GM12878 (cell line): Measurements from ENCODE around the gene ATF6. TPM values are rescaled to one million over a fixed set of nuclear protein-coding genes. Genes with fewer than 3 reads are reported as not detected.

Source experiments
- ATAC-seq: fragments of 200-7000 bp; cut with Tn5 transposase; 3 replicates; pipeline ENCODE4 v1.9.1; 2020; ENCODE audit warnings: mild to moderate bottlenecking, moderate library complexity
- BruUV-seq: library from RNA; stranded (reverse); fragments of 400-500 nt; replicated peaks from 2 replicates; lab custom pipeline; 2021; lab: Mats Ljungman, UMichigan
- CTCF ChIA-PET: fragments of 300-600 bp; sonication (Branson Sonifier 250); formaldehyde crosslinking; extraction: SDS; loops from one replicate; lab custom pipeline; 2021; ENCODE audit warnings: inconsistent platforms; lab: Yijun Ruan, JAX
- POLR2A ChIA-PET: fragments of 350-600 bp; formaldehyde crosslinking; extraction: SDS; loops from one replicate; lab custom pipeline; 2021; ENCODE audit warnings: inconsistent platforms; lab: Charles Lee
- RAD21 ChIA-PET: fragments of 300-600 bp; sonication (Branson Sonifier 250); formaldehyde crosslinking; loops from one replicate; lab custom pipeline; 2023; ENCODE audit warnings: antibody characterized with exemption; ENCODE audit not compliant: unreplicated experiment; lab: Charles Lee
- SMC1A ChIA-PET: fragments of 300-600 bp; sonication (Branson Sonifier 250); formaldehyde crosslinking; loops from one replicate; lab custom pipeline; 2023; ENCODE audit not compliant: unreplicated experiment, uncharacterized antibody; lab: Charles Lee
- DNase-seq: peaks from one replicate; pipeline ENCODE4 v3.0.0-alpha.2; 2011; ENCODE audit warnings: low read depth, low spot score
- FAIRE-seq: peaks from 3 replicates; lab custom pipeline; 2011; peaks lifted over from hg19 to GRCh38; lab: Jason Lieb, UNC
- H2AFZ ChIP-seq: 2 replicates; pipeline ENCODE4 v1.6.0; 2011; ENCODE audit warnings: low read depth, low read length, control low read depth; ENCODE audit not compliant: control insufficient read depth
- H3K27ac ChIP-seq: 2 replicates; pipeline ENCODE4 v1.5.1; 2011; ENCODE audit warnings: control low read depth; ENCODE audit not compliant: control insufficient read depth, insufficient read depth
- H3K27me3 ChIP-seq, 2 experiments: replicated peaks in 1 of 2; 2 replicates each; pipeline versions ENCODE4 v1.6.0 to v1.6.1; 2011; ENCODE audit warnings: low read length in 1 of 2; ENCODE audit not compliant: control insufficient read depth in 2 of 2, insufficient read depth in 2 of 2
- H3K36me3 ChIP-seq, 2 experiments: 2 replicates each; pipeline ENCODE4 v1.5.1; 2011; ENCODE audit warnings: low read length in 1 of 2; ENCODE audit not compliant: control insufficient read depth in 2 of 2, insufficient read depth in 2 of 2
- H3K4me1 ChIP-seq: 2 replicates; pipeline ENCODE4 v1.6.1; 2011; ENCODE audit warnings: mild to moderate bottlenecking, low read length, moderate library complexity, mixed read lengths; ENCODE audit not compliant: control insufficient read depth, insufficient read depth
- H3K4me2 ChIP-seq: 2 replicates; pipeline ENCODE4 v1.6.0; 2011; ENCODE audit warnings: control low read depth; ENCODE audit not compliant: control insufficient read depth, insufficient read depth
- H3K4me3 ChIP-seq: fragments of 200-600 bp; sonication (generic); 2 replicates; pipeline ENCODE4 v1.5.1; 2016
- H3K79me2 ChIP-seq: 2 replicates; pipeline ENCODE4 v1.6.0; 2011; ENCODE audit warnings: low read length; ENCODE audit not compliant: control insufficient read depth, insufficient read depth
- H3K9ac ChIP-seq: 2 replicates; pipeline ENCODE4 v1.8.0; 2011; ENCODE audit warnings: low read length, control low read depth, mixed read lengths; ENCODE audit not compliant: control insufficient read depth, insufficient read depth
- H3K9me3 ChIP-seq: replicated peaks from 3 replicates; pipeline ENCODE4 v1.5.1; 2011; ENCODE audit warnings: mild to moderate bottlenecking, low read length; ENCODE audit not compliant: control insufficient read depth, insufficient read depth
- H4K20me1 ChIP-seq: 2 replicates; pipeline ENCODE4 v1.6.0; 2011; ENCODE audit not compliant: control insufficient read depth, insufficient read depth
- BACH1 ChIP-seq: fragments of 450-650 bp; IDR thresholded peaks from 2 replicates; pipeline ENCODE4 v1.6.1; 2017; ENCODE audit warnings: mild to moderate bottlenecking, borderline replicate concordance
- CBX5 ChIP-seq: sonication (generic); IDR thresholded peaks from 2 replicates; pipeline ENCODE4 v1.6.1; 2016; ENCODE audit warnings: low read depth, moderate library complexity, mild to moderate bottlenecking, inconsistent platforms
- IKZF1 ChIP-seq: fragments of 450-650 bp; conservative IDR thresholded peaks from 2 replicates; pipeline ENCODE4 v1.6.1; 2017; ENCODE audit warnings: antibody characterized with exemption, mild to moderate bottlenecking
- IRF4 ChIP-seq: IDR thresholded peaks from 2 replicates; pipeline ENCODE4 v1.6.1; 2011; ENCODE audit warnings: low read depth, low read length
- JUNB ChIP-seq: IDR thresholded peaks from 2 replicates; pipeline ENCODE4 v1.6.1; 2016; ENCODE audit warnings: antibody characterized with exemption, mild to moderate bottlenecking
- KDM1A ChIP-seq: fragments of 200-600 bp; sonication (generic); IDR thresholded peaks from 2 replicates; pipeline ENCODE4 v1.6.1; 2016; ENCODE audit warnings: borderline replicate concordance
- MTA2 ChIP-seq: fragments of 450-650 bp; IDR thresholded peaks from 2 replicates; pipeline ENCODE4 v1.6.1; 2016; ENCODE audit warnings: low read depth, mild to moderate bottlenecking, moderate library complexity
- MYC ChIP-seq: IDR thresholded peaks from 2 replicates; pipeline ENCODE4 v1.6.1; 2011; ENCODE audit warnings: mild to moderate bottlenecking, low read length, moderate library complexity, inconsistent platforms; ENCODE audit not compliant: insufficient read depth, insufficient replicate concordance, insufficient read length, severe bottlenecking
- NBN ChIP-seq: fragments of 450-650 bp; IDR thresholded peaks from 2 replicates; pipeline ENCODE4 v1.6.1; 2016
- RAD51 ChIP-seq: fragments of 450-650 bp; IDR thresholded peaks from 2 replicates; pipeline ENCODE4 v1.6.1; 2016; ENCODE audit warnings: moderate library complexity, mild to moderate bottlenecking, inconsistent platforms
- WRNIP1 ChIP-seq: IDR thresholded peaks from 2 replicates; pipeline ENCODE4 v1.6.1; 2011; ENCODE audit warnings: low read depth, low read length, improper control_type of control experiment, borderline replicate concordance
- YBX1 ChIP-seq: fragments of 450-650 bp; IDR thresholded peaks from 2 replicates; pipeline ENCODE4 v1.6.1; 2016; ENCODE audit warnings: antibody characterized with exemption
- ZNF622 ChIP-seq: fragments of 450-650 bp; IDR thresholded peaks from 2 replicates; pipeline ENCODE4 v1.6.1; 2017; ENCODE audit warnings: mild to moderate bottlenecking, inconsistent platforms
- ZSCAN29 ChIP-seq: fragments of 450-650 bp; IDR thresholded peaks from 2 replicates; pipeline ENCODE4 v1.6.1; 2017; ENCODE audit warnings: mild to moderate bottlenecking, moderate library complexity
- WGBS: methylation state at CpG from one replicate; pipeline ENCODE4 v1.1.6; 2016; ENCODE audit warnings: low lambda C conversion rate; ENCODE audit not compliant: insufficient replicate concordance, insufficient coverage; ENCODE audit errors: missing lambda C conversion rate; 5-methylcytosine and 5-hydroxymethylcytosine counted together
- in situ Hi-C: fragments of 300-500 bp; cut with MboI; formaldehyde crosslinking; loops from 9 replicates; pipeline ENCODE4 v1.14.3; 2018; ENCODE audit warnings: mixed read lengths
- intact Hi-C: fragments of 100-400 bp; cut with micrococcal nuclease; formaldehyde crosslinking; loops from one replicate; pipeline ENCODE4 v1.14.2; 2022; ENCODE audit not compliant: unreplicated experiment
- polyA plus RNA-seq, 11 experiments: library from polyadenylated mRNA; depleted of rRNA in 4 of 11; unstranded in 6 of 11; stranded (reverse) in 5 of 11; fragments of >200 nt; fragmentation: Nextera tagmentation in 4 of 11; fragmentation: Illumina TruSeq in 1 of 11; extraction: Ambion mirVana in 4 of 11; extraction: Trizol in 1 of 11; gene quantifications; 1 replicate in 1 of 11; 2 replicates in 10 of 11; pipeline versions ENCODE4 v1.2.1 to v1.2.3, GENCODE V29; 2011 to 2016; ENCODE audit warnings: inconsistent platforms in 2 of 11, missing spikeins in 2 of 11, low read depth in 1 of 11
- total RNA-seq, 4 experiments: library from RNA; depleted of rRNA in 3 of 4; stranded (reverse); fragments of >200 nt in 3 of 4; fragmentation: Illumina TruSeq in 1 of 4; extraction: Trizol in 1 of 4; gene quantifications; 2 replicates each; pipeline versions ENCODE4 v1.2.1 to v1.2.3, GENCODE V29; 2013 to 2021
- TF ChIP-seq, protein P1 (sequence below): IDR thresholded peaks from 2 replicates; pipeline ENCODE4 v1.6.1; 2012; ENCODE audit warnings: low read depth, low read length, improper control_type of control experiment
- TF ChIP-seq, protein P2 (sequence below): IDR thresholded peaks from 2 replicates; pipeline ENCODE4 v1.6.1; 2012; ENCODE audit warnings: low read depth, low read length, improper control_type of control experiment

Gene ATF6
- total and polyA plus RNA-seq, 10 of the 15 experiments (the other 5 are each of a cell fraction or from before 2014, with no cell fraction given), result 7.8 to 24.3 (median 14.7) TPM

DNA sequence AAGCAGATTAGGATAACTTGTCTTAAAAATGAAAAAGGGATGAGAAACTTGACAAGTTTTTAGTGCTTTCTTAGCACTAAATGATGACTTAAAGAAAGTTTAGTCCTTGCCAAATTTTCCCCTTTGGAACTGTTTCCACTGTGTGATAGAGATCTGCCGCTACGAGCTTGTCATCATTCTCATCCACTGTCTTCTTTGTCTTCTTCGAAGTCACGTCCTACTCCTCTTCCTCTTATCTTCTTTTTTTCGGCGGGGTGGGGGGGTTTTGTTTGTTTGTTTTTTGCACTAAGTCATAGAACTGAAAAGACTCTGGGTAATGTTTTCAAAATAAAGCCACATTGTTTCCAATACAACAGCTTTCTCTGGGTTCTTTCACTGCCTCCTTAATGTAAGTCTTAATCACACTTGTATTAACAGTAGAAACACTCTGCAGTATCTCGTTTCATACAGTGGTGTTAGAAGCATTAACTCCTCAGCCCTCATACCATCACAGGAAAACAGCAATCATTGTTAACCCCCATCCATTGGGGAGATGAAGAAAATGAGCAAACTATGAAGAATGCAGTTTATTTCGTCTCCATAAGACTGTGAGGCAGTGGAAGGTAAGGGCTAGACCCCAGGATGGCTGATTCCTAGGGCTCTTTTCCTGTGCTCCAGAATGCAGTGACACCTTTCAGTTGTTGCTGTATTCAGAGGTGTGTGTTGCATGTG lies 175.8 kb downstream of the ATF6 start:
- no TSS peak for BruUV-seq
- Histone ChIP-seq H3K9me3 (no peaks in the 10 kb centered on the region), H3K27ac (no peak overlapping the region), H3K4me2 (no peak overlapping the region), H3K36me3 (peaks cover 0 to 5% of the 10 kb centered on the region in 2 experiments; a peak in 3 of 4 replicates), H2AFZ (no peak overlapping the region), H3K4me3 (no peak overlapping the region), H3K9ac (no peak overlapping the region), H3K27me3 (no peaks in the 10 kb centered on the region), H4K20me1 (no peaks in the 10 kb centered on the region), H3K4me1 (no peaks in the 10 kb centered on the region), H3K79me2 (no peaks in the 10 kb centered on the region)
- CTCF ChIA-PET, result no interaction called here
- SMC1A ChIA-PET, result interaction anchor here (1.0 kb wide), 1 partner anchor 27 kb away, joined by 5 read pairs; no protein-coding TSS in a partner anchor
- RAD21 ChIA-PET, result no interaction called here
- TF ChIP-seq ZSCAN29 (no peak), ZNF622 (no peak), BACH1 (no peak), RAD51 (no peak)
- 96% methylated on average over 8 of the region's 8 CpGs for WGBS
- ATAC-seq (no peak), FAIRE-seq (no peak), DNase-seq (no peak)
- POLR2A ChIA-PET, result no interaction called here
- intact Hi-C loops (no loop called here), in situ Hi-C loops (no loop called here)

DNA sequence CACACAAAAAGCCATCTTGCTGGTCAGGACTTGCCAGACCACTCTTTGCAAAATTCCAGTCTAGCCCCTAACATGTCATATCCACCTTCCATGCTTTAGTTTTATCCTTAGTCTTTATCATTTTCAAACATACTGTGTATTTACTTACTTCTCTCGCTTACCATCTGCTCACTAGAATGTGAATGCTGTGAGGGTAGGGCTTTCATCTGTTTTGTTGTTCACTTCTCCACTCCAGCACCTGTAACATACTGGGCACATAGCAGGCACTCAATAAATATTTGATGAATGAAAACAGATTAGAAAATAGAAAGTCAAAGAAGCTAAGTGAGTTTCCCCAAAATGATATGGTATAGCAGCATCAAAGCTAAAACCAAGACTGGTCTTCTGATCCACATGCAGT lies 177.6 kb downstream of the ATF6 start:
- Histone ChIP-seq H3K79me2 (no peaks in the 10 kb centered on the region), H2AFZ (no peak overlapping the region), H3K4me1 (no peaks in the 10 kb centered on the region), H3K4me3 (no peak overlapping the region), H3K36me3 (peaks cover 0 to 5% of the 10 kb centered on the region in 2 experiments; a peak in 3 of 4 replicates), H3K9me3 (no peaks in the 10 kb centered on the region), H3K27me3 (no peaks in the 10 kb centered on the region), H3K27ac (no peak overlapping the region), H3K4me2 (no peak overlapping the region), H3K9ac (no peak overlapping the region), H4K20me1 (no peaks in the 10 kb centered on the region)
- ChIA-PET CTCF (no interaction called here), RAD21 (no interaction called here), SMC1A (interaction anchor here (1.2 to 1.3 kb wide), 2 partner anchors 14 to 93 kb away, joined by 3 read pairs; no protein-coding TSS in a partner anchor), POLR2A (no interaction called here)
- ATAC-seq (no peak), DNase-seq (no peak), FAIRE-seq (no peak)
- intact Hi-C loops, result no loop called here
- in situ Hi-C loops, result no loop called here
- 100% methylated on average over 1 of the region's 1 CpG for WGBS
- no TSS peak for BruUV-seq
- TF ChIP-seq MYC (no peak), JUNB (no peak), IKZF1 (no peak), CBX5 (no peak), ZNF622 (no peak), MTA2 (no peak), NBN (no peak), KDM1A (no peak), WRNIP1 (no peak), IRF4 (no peak), YBX1 (no peak)
- TF ChIP-seq, protein P1, sequence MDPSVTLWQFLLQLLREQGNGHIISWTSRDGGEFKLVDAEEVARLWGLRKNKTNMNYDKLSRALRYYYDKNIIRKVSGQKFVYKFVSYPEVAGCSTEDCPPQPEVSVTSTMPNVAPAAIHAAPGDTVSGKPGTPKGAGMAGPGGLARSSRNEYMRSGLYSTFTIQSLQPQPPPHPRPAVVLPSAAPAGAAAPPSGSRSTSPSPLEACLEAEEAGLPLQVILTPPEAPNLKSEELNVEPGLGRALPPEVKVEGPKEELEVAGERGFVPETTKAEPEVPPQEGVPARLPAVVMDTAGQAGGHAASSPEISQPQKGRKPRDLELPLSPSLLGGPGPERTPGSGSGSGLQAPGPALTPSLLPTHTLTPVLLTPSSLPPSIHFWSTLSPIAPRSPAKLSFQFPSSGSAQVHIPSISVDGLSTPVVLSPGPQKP, result no peak
- TF ChIP-seq, protein P2, sequence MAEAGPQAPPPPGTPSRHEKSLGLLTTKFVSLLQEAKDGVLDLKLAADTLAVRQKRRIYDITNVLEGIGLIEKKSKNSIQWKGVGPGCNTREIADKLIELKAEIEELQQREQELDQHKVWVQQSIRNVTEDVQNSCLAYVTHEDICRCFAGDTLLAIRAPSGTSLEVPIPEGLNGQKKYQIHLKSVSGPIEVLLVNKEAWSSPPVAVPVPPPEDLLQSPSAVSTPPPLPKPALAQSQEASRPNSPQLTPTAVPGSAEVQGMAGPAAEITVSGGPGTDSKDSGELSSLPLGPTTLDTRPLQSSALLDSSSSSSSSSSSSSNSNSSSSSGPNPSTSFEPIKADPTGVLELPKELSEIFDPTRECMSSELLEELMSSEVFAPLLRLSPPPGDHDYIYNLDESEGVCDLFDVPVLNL, result no peak
